Stimulated activated CD8-positive, alpha-beta memory T cell treated with anti-CD3 and anti-CD28 coated beads, Interleukin-2, amount 100 ng/mL, for 48 hours (primary cell): ENCODE results near the gene FAM13C.

Source experiments
- DNase-seq, 2 donors: peaks; one replicate each; pipeline ENCODE4 v3.0.0-alpha.2; 2020; ENCODE audit warnings: low read depth in 2 of 2

The FAM13C gene

DNA sequence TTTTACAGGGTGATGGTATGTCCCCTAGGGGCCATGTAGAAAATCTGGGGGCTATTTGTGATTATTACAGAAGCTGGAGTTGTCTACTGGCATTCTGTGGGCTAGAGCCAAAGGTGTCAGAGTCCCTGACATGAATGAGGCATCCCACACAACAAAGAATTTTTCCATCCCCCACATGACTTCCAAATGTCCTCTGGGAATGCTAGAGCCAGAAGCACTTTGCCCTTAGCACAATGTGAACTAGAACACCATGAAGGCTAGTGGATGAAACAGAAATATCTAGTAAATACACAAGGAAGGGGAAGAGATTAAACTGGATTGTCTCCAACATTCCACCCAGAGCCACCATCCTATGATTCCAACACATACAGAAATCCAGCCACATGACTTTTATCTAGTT is 46.9 kb downstream of the FAM13C start:
- no peak for DNase-seq

DNA sequence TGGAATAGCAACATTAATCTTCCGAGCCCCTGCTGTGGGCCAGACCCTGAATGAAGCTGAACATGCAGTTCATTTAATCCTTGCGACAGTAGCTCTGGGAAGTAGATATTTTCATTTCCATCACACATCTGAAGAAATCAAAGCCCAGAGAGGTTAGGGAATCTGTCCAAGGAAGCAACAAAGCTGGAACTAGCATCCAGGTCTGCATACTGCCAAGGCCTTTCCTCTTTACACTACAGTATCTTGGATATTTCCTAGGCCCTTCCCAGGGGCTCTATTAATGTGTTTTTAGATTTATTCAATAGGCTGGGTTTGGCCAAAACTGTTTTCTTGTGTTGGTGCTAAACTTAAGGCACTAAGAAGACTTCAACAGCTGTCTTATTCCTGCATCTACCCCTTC is 48.1 kb downstream of the FAM13C start:
- DNase-seq = no peak

DNA sequence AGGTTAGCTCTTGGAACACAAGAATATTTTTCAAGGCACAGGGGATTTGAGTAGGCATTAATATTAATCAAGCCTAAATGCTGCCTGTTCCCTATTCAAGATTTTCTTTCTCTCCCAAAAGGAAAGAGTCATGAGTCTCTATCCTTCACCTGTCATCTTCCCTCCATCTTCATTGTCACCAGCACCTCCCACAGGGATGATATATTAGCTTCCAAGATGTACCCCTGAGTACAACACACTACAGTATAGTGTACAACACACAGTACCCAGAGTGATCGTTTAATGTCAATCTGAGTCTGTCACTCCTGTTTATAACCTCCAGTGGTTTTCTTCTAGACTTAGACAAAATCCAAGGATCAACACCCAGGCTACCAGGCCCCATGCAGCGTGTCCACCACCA is 50.1 kb downstream of the FAM13C start:
- DNase-seq = no peak

DNA sequence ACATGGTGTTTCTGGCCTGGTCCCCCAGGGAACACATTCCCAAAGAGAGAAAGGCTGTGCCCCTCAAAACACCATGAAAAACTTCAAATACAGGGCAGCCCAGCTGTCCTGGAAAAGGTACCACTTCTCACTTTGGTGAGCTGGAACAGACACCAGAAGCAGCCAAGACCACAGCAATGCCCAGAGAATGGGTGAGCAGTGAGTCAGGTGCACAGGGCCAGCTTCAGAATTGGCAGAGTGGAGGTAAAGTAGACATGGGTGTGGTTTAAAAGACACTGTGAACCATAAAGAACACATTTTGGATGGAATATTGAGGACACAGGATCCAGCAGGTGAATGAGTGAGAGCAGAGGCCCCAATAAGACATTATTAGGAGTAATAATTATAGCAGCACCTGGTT is 51.3 kb downstream of the FAM13C start:
- DNase-seq = no peak

DNA sequence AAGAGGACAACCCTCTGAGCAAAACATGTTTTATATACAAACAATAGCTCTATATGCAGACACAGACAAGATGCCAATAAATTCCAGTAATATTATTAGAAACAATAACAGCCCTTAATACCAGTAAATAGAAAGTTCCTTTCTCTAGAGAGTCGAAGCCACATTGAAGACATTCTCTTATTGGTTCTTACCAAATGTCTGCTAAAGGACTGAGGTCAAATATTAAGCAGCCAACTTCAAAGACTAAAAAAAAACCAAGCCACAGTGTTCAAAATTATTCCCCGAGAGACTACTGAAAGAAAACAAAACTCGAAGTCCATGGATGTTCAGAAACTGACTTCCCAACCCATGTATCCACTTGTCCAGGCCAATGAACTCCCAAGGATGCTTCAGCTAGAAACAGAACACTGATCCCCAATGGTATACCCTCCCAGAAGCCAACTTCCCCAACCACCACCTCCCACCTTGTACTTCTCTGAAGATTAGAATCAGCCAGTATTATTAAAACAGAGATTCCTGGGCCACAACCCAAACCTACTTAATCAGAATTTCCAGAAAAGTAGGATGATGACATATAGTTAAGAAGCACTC is 51.9 kb downstream of the FAM13C start:
- no peak for DNase-seq

DNA sequence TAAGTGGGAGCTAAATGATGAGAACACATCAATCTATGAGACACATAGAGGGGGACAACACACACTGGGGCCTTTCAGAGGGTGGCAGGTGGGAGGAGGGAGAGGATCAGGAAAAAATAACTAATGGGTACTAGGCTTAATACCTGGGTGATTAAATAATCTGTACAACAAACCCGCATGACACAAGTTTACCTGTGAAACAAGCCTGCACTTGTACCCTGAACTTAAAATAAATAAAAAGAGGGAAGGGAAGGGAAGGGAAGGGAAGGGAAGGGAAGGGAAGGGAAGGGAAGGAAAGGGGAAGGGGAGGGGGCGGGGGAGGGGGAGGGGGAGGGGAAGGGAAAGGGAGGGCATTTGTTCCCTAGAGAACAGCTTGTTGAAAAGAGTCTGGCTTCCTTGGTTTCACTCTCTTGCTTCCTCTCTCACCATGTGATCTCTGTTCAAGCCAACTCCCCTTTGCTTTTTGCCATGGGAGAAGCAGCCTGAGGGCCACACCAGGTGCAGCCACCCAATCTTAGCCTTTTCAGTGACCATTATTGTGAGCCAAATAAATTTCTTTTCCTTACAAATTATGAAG is 57.7 kb downstream of the FAM13C start:
- DNase-seq = no peak

DNA sequence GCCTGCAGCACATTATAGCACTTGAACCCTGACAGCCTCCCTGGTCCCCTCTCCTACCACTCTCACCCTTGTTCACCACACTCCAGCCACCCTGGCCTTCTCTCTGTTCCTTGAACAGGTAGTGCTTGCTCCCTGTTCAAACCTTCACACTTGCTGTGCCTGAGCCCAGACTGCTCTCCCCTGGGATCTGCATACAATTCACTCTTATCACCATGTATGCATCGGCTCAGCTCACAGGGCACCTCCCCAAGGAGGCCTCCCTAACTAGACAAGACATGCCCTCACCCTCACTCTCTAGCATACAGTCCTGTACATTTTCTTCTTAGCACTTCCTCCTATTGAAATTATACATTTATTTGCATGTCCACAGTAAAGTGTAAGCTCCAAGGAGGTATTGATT is 59.3 kb downstream of the FAM13C start:
- no peak for DNase-seq

DNA sequence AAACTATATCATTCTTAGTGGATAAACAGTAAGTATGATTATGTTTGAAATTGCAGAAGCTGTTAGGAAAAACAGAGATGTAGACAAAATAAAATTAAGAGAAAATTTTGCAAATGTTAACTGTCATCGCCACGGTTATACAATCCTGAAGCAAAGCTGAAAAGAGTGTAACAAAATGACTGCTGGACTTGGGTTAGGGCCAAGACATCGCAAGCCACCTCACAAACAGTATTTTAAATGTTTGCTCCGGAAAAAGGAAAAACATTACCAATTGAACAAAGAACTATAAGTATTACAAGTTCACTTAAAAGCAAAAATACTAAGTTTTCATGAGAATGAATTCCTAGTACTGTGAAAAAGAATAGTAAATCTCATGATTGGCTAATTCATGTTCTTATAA is 60.0 kb downstream of the FAM13C start:
- no peak for DNase-seq

DNA sequence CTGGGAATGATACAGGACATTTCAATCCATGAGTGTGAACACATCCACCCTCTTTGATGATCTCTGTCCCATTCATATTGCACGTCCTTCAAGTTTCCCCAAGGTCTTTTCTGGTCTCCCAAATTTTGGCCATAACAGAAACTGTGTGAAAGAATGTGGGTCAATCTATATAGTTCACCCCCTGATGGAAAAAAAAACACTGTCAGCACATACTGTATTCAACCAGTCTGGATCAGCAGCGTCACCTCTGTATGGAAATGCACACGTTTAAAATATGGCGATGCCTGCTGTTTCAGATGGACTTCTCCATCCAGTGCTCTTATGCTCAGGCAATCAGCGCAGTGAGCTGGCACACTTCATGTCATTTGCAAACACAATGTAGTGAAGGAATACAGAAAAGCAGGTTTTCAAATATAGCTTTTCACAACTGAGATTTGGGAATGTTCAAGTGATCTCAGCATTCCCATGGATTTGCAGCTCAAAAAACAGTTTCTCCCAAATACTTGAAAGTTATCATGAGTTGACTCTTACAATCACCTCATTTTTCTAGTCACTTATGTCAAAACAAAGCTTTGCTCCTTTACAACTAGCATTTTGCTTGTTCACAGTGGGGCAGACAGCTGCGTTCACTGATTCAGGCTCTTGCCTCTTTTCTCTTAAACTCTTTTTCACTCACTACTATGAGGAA is 61.1 kb downstream of the FAM13C start:
- DNase-seq = no peak

DNA sequence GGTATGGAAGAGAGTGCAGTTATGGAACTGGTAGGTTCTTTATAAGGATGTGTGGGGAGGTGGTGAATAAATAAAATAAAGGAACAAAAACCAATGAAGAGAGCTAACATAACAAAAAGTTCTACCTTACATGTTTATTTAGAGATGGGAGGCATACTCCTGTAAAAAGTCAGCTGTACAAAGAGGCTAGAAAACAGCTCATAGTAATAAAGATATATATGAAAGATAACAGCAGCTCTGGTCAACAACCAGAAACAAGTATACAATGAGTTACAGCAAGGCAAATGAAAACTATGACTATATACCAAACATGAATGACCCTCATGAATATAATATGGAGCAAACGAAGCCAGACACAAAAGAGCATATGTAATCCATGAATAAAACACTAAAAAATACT is 62.0 kb downstream of the FAM13C start:
- no peak for DNase-seq

DNA sequence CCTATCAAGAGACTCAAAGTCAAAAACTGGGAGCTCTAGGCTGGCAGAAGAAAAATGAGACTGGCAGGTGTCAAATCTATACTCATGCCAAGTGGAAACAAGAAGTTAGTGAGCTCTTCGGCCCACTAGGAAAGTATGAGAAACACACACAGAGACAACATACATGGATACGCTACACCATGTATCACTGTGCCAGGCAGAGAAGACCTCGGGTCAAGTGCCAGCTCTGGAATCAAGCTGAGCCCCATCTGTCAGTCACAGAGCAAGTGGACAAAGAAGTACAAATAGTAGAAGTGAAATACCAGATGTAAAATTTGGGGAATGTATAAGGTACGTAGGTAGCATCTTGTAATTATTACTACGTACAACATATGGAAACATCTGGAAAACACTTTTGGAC is 62.4 kb downstream of the FAM13C start:
- DNase-seq = no peak

DNA sequence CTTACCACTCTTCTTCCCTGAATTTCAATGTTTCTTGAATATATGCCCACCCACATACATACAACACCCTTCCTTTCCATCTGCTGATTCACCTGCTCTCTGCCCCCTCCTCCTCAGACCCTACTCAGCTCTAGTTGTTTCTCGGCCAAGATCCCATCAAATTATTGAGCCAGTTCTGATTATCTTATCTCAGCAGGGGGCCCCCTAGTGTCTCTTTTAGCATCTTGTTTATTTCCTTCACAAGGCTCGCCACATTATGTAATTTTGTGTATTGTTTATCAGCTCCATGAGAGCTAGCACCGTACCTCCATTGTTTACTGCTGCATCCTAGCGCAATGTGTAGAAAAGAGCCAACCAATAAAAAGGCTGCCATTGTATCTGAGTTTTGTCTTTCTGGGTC is 71.9 kb downstream of the FAM13C start:
- no peak for DNase-seq

DNA sequence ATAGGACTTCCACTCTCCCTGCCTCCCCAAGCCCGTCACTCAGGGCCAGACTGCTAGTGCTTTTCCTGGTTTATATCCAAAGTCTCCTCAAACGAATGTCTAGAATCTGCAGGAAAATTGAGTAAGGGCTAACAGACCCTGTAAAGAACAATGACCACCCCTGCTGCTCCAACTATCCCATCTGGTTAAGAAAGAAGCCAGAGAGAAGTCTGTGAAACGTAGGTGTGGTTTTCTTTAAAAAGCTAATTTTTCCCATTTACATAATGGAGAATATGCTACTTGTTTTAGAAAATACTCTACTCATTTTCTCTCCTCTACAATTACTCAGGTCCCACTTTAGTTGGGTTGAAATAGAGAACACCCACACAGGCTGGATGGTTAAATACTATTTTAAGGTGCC is 72.5 kb downstream of the FAM13C start:
- DNase-seq = no peak

DNA sequence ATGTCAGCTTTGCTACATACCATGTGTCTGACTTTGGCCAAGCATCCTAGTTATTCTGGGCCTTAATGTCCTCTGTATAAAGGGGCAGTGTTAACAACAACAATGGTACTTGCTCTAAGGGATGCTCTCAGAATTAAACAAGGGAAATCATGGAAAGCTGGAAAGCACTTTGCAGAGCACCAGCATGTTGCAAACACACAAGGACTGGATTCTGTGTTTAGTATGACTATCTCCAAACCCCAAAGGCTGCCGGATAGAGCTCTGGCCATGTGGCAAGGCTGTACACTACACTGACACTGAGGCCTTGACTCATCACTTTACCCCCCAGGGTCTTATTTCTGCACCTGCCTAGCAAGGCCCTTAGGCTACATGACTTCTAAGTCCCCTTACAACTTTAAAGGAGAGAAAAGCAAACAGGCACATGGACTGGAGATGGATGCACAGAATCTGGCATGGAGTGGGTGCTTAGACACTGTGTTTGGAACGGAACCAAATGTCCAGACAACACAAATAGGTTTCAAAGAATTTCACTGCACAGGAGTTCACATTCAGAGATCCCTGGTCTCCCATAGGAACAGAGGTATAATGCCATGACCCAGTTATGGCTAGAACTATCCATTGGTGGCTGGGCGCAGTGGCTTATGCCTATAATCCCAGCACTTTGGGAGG is 74.6 kb downstream of the FAM13C start:
- DNase-seq = no peak

DNA sequence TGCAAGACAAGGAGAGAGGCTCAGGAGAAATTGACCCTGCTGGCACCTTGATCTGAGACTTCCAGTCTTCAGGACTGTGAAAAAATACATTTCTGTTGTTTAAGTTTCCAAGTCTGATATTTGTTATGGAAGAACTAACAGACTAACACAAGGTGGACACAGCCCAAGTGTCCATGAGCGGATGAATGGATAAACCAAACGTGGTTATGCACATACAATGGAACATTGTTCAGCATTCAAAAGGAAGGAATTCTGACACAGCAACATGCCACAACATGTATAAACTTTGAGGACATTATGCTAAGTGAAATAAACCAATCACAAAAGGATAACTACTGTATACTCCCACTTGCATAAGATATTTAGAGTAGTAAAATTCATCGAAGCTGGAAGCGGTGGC is 76.5 kb downstream of the FAM13C start:
- DNase-seq = no peak

DNA sequence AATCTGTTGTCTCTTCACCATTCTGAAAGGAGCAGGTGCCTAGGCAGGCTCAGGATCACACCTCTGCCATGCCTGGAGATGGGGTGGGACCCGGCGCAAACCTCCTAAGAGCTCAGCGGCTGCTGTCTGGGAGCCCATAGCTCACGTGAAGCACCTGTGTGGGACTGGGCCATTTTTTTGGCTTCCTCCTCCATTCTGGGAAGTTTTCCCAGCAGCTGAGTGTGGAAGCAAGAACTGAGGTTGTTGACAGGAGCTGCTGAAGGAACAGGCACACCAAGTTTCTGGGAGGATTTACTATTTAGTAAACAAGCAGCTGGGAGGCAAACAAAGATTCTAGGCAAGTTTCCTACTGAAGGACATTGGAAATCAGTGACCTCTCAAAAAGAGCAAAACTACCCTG is 77.3 kb downstream of the FAM13C start:
- no peak for DNase-seq

DNA sequence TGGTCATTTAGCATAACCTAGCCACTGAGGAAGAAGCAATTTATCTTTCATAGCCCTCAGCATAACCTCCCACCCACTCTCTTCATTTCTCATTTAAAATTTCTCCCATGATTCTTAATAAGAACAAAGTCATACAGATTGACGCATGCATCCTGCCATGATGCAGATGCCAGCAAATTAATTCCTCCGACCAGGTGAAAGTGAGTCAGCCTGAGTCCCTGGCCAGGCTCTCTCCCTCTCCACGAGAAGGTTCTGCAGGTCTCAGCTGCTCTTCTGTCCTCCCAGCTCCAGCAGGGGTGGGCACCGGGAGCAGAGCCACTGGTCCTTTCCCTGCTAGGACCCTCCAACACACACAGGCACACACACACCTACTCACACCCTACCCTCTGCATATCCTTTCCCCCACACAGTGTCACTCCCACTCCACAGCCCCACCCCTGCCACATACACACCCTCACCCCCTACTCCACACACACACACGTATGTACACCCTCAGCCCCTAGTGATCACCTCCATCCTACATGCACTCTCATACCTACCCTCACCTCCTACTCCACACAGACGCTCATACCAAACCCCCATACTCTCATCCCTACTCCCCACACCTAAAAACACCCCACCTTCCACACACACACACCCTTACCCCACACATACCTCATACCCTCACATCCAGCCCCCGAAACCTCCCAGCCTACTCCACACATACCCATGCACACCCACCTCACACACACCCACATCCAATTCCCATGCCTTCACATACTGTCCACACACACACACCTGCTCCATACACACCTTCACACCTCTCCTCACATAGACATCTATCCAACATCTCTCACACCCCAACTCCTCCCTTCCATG is 78.0 kb downstream of the FAM13C start:
- no peak for DNase-seq

DNA sequence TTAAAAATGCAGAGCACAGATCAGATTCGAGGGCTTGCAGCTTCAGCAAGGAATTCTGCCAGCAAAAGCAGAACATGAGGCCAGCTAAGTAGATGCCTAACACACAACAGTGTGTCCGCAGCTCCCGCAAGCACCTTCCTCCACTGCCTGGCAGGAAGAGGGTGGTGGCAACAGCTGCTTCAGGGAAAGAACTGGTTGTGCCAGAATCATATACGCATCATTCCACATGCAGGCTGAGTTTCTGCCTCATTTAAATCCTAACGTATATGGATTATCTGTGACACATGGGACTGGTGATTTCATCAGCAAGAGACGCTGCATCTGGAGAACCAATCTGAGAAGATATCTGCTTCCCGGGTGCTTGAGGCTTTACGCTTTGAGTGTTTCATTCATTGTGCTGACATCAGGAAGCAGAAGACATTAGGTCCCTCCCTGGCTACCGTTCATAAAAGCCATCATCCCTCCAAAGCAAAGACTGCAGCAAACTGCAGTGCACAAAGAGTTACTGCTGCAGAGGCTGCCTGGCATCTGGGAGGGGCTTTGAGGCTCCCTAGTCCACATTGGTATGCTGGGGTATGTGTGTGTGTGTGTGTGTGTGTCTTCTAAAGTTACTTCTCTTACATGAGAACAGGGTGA is 78.8 kb downstream of the FAM13C start:
- DNase-seq = no peak

DNA sequence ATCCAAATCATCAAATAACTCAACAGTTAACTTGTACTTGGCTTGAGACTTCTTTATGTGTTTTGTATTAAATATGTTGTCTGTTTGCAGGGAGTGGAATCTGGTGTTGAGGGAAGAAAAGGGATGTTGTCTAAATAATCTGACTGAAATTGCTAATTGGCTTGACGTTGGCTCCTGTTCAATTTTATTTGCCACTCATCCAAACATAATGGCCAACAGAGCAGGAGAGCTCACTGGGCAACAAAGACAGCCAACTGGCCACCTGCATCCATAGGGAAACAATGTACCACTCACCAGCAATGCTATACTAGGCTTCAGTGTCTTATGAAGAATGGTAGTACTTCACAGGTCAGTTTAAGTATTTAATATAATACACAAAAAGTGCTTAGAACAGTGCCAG is 80.5 kb downstream of the FAM13C start:
- no peak for DNase-seq

DNA sequence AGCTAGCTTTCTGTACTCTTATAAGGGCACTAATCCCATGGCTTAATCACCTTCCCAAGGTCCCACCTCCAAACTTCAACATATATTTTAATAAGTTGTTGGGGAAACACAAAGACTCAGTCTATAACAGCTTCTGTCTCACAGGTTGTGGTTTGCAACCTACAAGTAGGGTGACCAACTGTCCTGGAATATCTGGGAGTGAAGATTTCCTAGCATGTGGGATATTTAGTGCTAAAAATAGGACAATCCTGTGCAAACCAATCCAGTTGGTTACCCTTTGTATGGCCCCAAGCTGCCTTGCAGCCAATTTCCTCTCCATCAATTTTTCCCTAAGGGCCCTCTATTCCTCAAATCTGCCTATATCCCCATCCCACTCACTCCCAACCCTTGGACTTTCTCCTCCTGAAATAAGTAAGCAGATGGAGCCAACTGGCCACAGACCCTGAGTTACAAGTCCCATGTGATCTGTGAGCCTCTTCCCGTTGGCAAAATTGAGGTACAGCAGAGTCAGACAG is 82.3 kb downstream of the FAM13C start:
- no peak for DNase-seq

DNA sequence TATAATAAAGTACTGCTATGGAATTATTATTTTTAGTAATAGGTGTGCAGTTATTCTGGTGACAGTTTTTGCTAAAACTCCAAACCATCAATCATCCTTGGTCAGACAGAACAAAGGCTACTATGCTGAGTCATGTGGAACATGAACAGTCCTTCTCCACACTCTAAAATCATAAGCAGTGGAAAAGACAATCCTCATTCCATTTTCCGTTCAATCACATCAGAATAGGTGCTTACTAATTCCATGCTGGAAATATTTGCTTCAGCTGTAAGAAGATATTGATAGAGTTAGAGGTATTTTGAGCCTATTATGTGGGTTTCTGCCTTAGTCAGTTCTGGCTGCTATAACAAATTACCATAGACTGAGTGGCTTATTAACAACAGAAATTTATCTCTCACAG is 82.9 kb downstream of the FAM13C start:
- no peak for DNase-seq

DNA sequence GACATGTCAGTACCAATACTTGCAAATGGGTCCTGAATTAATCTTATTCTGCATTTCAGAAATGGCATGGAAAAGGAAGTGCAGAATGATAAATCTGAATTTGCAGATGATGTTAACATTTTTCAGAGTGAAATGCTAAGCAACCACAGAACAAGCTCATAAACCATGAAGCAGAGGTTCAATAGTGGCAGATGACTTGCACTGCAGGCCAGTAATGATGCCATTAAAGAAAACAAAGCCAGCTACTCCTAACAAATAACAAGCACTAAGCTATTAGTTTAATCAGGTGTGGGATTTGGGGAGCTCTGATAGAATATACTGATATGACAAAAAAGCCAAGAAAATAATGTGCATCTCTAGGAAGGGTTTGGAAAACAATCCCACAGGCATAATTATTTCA is 85.4 kb downstream of the FAM13C start:
- DNase-seq = no peak
